ENCODE results near the gene MYH4.

- no peak for TF ChIP-seq CTCF (IDR thresholded peaks at IDR 0.05)
- TF ChIP-seq ZFX (IDR thresholded peaks at IDR 0.05; ENCODE audit: borderline replicate concordance), result no peak
Observed at GRCh38 chr17:10415161-10415560, 54.2 kb downstream of the MYH4 start.

All from 22Rv1 (cell line).